Esophagus muscularis mucosa (tissue), 4 donors: ENCODE measurements around the gene UNC5B. TPM values are rescaled to one million over a fixed set of nuclear protein-coding genes. Genes with fewer than 3 reads are reported as not detected.
A peak's percentile ranks its signal among the peaks of the same experiment; 100 is the strongest.

Experiments used
- DNase-seq: peaks from one replicate; pipeline ENCODE4 v3.0.0-alpha.2; 2017; ENCODE audit errors: extremely low spot score
- H3K27ac ChIP-seq, 4 donors: fragments of 200-600 bp; sonication (generic); replicated peaks in 1 of 4; 1 replicate in 3 of 4; 2 replicates in 1 of 4; pipeline ENCODE4 v1.5.1; 2016 to 2019; ENCODE audit warnings: mild to moderate bottlenecking in 1 of 4
- H3K27me3 ChIP-seq, 4 donors: fragments of 200-600 bp; sonication (generic); one replicate each; pipeline versions ENCODE4 v1.5.1 to v1.6.0; 2016 to 2019
- H3K36me3 ChIP-seq, 4 donors: fragments of 200-600 bp; sonication (generic); one replicate each; pipeline ENCODE4 v1.5.1; 2016 to 2019
- H3K4me1 ChIP-seq, 4 donors: fragments of 200-600 bp; sonication (generic); one replicate each; pipeline ENCODE4 v1.5.1; 2016 to 2019
- H3K4me3 ChIP-seq, 4 donors: fragments of 200-600 bp; sonication (generic); 1 replicate in 2 of 4; 2 replicates in 2 of 4; pipeline ENCODE4 v1.5.1; 2016 to 2019; ENCODE audit warnings: mild to moderate bottlenecking in 4 of 4, moderate library complexity in 1 of 4
- H3K9me3 ChIP-seq, 4 donors: fragments of 200-600 bp; sonication (generic); 1 replicate in 3 of 4; 2 replicates in 1 of 4; pipeline ENCODE4 v1.5.1; 2016 to 2019
- CTCF ChIP-seq, 3 experiments: fragments of 200-600 bp in 2 of 3; fragments of 450-650 bp in 1 of 3; sonication (generic) in 2 of 3; IDR thresholded peaks; one replicate each; pipeline ENCODE4 v1.5.1; 2017 to 2019; ENCODE audit warnings: antibody characterized with exemption in 3 of 3, mild to moderate bottlenecking in 2 of 3, moderate library complexity in 1 of 3
- EP300 ChIP-seq: sonication (generic); formaldehyde crosslinking; IDR thresholded peaks from one replicate; pipeline ENCODE4 v1.6.1; 2017; ENCODE audit warnings: antibody characterized with exemption
- POLR2A ChIP-seq: fragments of 450-650 bp; IDR thresholded peaks from one replicate; pipeline ENCODE4 v1.6.1; 2017; ENCODE audit warnings: antibody characterized with exemption, moderate library complexity, mild to moderate bottlenecking, low read depth
- POLR2AphosphoS5 ChIP-seq, 2 donors: sonication (generic); formaldehyde crosslinking; IDR thresholded peaks; one replicate each; pipeline ENCODE4 v1.6.1; 2017; ENCODE audit warnings: antibody characterized with exemption in 2 of 2
- WGBS: methylation state at CpG from one replicate; pipeline ENCODE4 v1.1.5; 2018; 5-methylcytosine and 5-hydroxymethylcytosine counted together
- intact Hi-C: fragments of 100-400 bp; cut with DNase I; formaldehyde crosslinking; loops from one replicate; pipeline ENCODE4 v1.15.1; 2023
- total RNA-seq, 4 donors: library from RNA; depleted of rRNA; stranded (reverse); fragments of >200 nt; gene quantifications; one replicate each; pipeline versions ENCODE4 v1.1.0 to v1.2.1, GENCODE V29; 2016

The UNC5B gene
- total RNA-seq, 4 donors from 2014 or later = 2.1 to 3.7 (median 2.8) TPM

DNA sequence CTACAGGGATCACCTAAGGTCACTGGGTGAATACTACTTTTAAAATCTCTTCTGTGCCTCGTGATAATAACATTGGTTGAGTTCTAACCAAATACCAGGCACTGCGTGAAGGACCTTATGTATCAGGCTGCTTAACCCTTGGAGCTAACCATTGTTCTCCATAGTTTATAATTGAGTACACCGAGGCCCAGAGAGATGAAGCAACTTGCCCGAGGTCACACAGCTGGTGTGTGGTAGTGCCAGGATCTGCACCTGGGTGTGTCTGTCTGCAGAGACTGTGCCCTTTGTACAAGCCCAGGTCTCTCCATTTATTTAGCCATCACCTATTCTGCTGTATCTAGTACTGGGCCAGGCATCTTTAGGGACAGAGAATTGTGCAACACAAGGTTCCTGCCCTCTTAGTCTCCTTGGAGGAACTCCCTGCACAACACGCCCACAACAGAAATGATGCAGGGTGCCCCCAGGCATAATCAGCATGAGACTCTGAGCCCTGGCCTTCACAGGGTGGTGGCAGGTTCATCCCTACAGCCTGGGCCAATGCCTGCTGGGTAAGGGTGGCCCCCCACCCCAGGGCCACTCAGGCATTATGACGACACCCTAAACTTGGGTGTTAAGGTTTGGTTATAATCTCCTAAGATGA, 31.5 kb downstream of the UNC5B start:
- TF ChIP-seq CTCF (IDR thresholded peaks at IDR 0.05) = no peak
- no peak for TF ChIP-seq POLR2AphosphoS5 (IDR thresholded peaks at IDR 0.05)
- TF ChIP-seq POLR2A = no peak
- no peak for TF ChIP-seq EP300
- no peaks in the 10 kb centered on the region for H3K27me3 ChIP-seq
- H3K4me3 ChIP-seq = no peak overlapping the region
- intact Hi-C loops = no loop called here
- peak overlapping the region in 1 of 4 donors; percentile 11 for H3K27ac ChIP-seq
- H3K36me3 ChIP-seq = no peaks in the 10 kb centered on the region
- peaks cover 42 to 82% (median 58%) of the 10 kb centered on the region in 4 donors for H3K4me1 ChIP-seq
- 80% methylated on average over 4 of the region's 6 CpGs for WGBS
- H3K9me3 ChIP-seq = no peaks in the 10 kb centered on the region
- DNase-seq = no peak

DNA sequence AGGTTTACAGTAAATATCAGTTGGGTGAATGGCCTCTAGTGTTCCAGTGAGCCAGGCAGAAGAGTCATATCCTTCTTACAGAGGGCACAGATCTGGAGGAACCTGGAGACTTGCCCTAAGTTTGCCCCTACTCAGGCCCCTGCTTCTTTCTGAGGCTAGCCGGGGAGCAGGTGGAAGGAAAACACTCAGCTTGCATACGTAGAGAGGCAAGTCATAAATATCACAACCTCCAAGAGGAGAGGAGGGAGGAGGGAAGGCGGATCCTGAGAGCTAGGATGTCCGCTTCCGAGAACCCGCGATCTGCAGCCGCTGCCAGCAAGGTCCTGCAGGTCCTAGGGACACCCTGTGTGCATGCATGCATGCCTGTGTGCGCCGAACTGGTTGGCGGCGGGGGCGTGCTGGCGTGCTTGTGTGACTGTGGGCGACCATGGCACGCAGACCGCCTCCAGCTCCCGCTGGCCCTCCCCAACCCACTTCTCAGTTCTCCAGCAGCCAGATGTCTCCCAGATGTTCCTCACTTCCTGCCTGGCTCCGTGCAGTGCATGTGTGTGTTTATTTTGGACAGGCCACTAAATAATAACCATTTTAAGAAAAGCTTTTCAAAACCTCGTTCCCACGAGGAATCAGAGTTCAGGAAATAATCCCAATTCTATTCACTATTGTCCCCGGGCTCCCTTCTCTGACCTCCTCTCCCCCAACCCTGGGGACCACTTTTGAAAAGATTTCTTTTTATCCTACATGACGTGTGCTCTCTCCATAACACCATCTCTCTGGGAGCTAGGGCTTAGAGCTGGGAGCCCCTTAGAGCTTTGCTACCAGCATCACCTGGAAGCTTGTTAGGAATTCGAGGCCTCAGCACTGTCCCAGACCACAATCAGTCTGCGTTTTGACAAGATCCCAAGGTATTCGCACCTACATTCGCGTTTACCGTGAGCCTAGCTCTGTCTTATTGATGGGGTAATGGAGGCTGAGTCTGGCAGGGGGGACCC, 32.4 kb downstream of the UNC5B start:
- no peaks in the 10 kb centered on the region for H3K27me3 ChIP-seq
- no peaks in the 10 kb centered on the region for H3K36me3 ChIP-seq
- no peaks in the 10 kb centered on the region for H3K9me3 ChIP-seq
- H3K27ac ChIP-seq = peak overlapping the region in 2 of 4 donors; percentile 11
- 43% methylated on average over 12 of the region's 29 CpGs for WGBS
- TF ChIP-seq EP300 = no peak
- peak; percentile 35 to 38 for TF ChIP-seq POLR2AphosphoS5 (IDR thresholded peaks at IDR 0.05)
- intact Hi-C loops = no loop called here
- peak overlapping the region; percentile 19 to 51 (median 32) for H3K4me3 ChIP-seq
- DNase-seq = no peak
- H3K4me1 ChIP-seq = peaks cover 42 to 89% (median 58%) of the 10 kb centered on the region in 4 donors

DNA sequence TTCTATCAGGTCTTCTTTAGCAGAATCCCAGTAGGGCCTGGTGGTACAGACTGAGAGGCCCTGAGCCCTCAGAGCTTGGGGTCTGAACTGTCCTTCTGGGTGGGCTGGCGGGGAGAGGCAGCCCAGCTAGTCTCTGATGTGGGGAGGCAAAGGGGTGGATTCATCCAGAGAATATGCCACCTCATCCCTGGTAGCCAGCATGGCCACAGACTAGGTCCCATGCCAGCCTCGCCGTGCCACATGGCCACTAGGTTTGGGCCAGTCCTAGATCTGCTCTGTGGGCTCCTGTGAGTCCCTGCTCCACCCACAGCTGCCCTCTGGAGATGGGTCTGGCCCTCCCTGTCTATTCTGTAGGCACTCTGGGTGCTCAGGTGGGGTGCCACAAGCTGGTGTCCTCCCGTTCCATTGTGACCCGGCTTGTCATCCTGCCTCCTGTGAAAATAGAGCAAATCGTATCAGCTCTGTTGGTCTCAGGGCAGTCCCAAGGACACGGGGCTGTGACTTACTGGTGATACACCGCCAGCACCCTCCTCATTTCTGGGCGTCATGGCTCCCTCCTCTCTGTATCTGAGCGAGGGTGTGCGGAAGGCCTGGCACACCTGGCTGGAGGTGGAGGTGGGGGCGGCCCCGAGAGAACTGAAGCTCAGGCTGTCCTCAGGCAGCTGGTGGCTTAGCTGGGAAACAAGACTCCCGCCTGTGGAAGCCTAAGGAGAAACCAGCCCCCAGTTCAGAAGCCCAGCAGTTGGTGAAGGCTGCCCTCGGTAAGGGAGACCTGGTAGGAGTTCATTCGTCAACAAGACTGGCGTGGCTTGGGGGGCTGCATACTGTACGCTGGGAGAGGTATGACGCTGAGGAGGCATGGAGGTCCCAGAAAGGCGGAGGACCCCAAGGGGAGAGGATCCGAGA, 33.3 kb downstream of the UNC5B start:
- no peak for TF ChIP-seq EP300
- no peak for TF ChIP-seq POLR2AphosphoS5 (IDR thresholded peaks at IDR 0.05)
- no peak for TF ChIP-seq POLR2A
- TF ChIP-seq CTCF (IDR thresholded peaks at IDR 0.05) = no peak
- peaks cover 35 to 80% (median 55%) of the 10 kb centered on the region in 4 donors for H3K4me1 ChIP-seq
- no peaks in the 10 kb centered on the region for H3K27me3 ChIP-seq
- H3K9me3 ChIP-seq = no peaks in the 10 kb centered on the region
- no peak overlapping the region for H3K27ac ChIP-seq
- DNase-seq = no peak
- no peak overlapping the region for H3K4me3 ChIP-seq
- no peaks in the 10 kb centered on the region for H3K36me3 ChIP-seq
- intact Hi-C loops = no loop called here
- 87% methylated on average over 20 of the region's 21 CpGs for WGBS

- H3K4me3 ChIP-seq = no peak overlapping the region
- intact Hi-C loops = no loop called here
- peaks cover 36 to 69% (median 53%) of the 10 kb centered on the region in 4 donors for H3K4me1 ChIP-seq
- WGBS = 79% methylated on average over 10 of the region's 11 CpGs
- TF ChIP-seq CTCF (IDR thresholded peaks at IDR 0.05) (no peak), POLR2A (no peak), POLR2AphosphoS5 (IDR thresholded peaks at IDR 0.05) (no peak), EP300 (no peak)
- no peaks in the 10 kb centered on the region for H3K9me3 ChIP-seq
- H3K36me3 ChIP-seq = no peaks in the 10 kb centered on the region
- no peak overlapping the region for H3K27ac ChIP-seq
- H3K27me3 ChIP-seq = no peaks in the 10 kb centered on the region
- DNase-seq = no peak
Measured at GRCh38 chr10:71246591-71247413, 34.4 kb downstream of the UNC5B start.
